Left cardiac atrium (tissue), 4 donors: Measurements from ENCODE around the gene NANOS2. TPM values are rescaled to one million over a fixed set of nuclear protein-coding genes. Genes with fewer than 3 reads are reported as not detected.
"Not testable (repeated sequence)": the region's sequence is repeated elsewhere in the genome, so short reads cannot be mapped to it uniquely, and the experiment has no call there.

Experiments used
- ATAC-seq, 2 donors: fragments of 200-7000 bp; cut with Tn5 transposase; one replicate each; pipeline ENCODE4 v1.9.1; 2020; ENCODE audit warnings: mild to moderate bottlenecking in 2 of 2, moderate library complexity in 2 of 2
- DNase-seq: peaks from one replicate; pipeline ENCODE4 v3.0.0-alpha.2; 2020
- intact Hi-C, 2 donors: fragments of 100-400 bp; cut with DNase I; formaldehyde crosslinking; loops; one replicate each; pipeline versions ENCODE4 v1.14.1 to v1.15.1; 2022 to 2023
- total RNA-seq, 2 donors: library from RNA; stranded (reverse); fragmentation: NEBNext Ultra II Directional; extraction: Animal tissue kit (Norgen Biotek cat#: 25700); gene quantifications; one replicate each; pipeline ENCODE4 v1.2.1, GENCODE V29; 2021
- donor health status: DM: no; HTN: yes; CAD: no.
- donor health status: DM: no; HTN: yes; CAD: no; lungs with severe emphysema.
- donor health status: DM: yes; HTN: yes; CAD: no.
- donor health status: Dilated cardiomyopathy.

NANOS2 gene
- total RNA-seq, 2 donors from 2014 or later: not detected

- intact Hi-C loops: no loop called here
- DNase-seq (no peak), ATAC-seq (no peak)
Observed at GRCh38 chr19:45881082-45881908, 33.3 kb downstream of the NANOS2 start.

GRCh38 chr19:45879971-45880370 is 34.6 kb downstream of the NANOS2 start:
- intact Hi-C loops: no loop called here
- ATAC-seq (no peak), DNase-seq (no peak)

DNA sequence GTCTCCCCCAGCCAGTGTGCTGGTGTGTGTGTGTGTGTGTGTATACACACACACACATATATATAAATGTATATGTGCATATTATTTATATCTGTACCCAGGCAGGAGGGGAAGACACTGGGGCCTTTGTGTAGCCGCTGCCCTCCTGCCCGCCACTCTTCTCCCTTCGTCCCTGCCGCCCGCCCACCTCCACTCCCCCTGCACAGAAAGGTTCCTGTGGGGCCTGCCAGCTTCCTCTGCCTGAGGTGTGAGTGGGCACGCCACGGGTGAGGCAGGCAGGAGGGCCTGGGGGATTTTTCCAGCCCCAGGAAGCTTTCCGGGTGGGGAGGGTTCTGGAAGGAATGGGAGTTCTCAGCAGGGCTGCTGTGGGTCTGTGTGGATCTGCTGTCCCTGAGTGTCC is 35.5 kb downstream of the NANOS2 start:
- no peak for ATAC-seq
- intact Hi-C loops: no loop called here
- DNase-seq: no peak

DNA sequence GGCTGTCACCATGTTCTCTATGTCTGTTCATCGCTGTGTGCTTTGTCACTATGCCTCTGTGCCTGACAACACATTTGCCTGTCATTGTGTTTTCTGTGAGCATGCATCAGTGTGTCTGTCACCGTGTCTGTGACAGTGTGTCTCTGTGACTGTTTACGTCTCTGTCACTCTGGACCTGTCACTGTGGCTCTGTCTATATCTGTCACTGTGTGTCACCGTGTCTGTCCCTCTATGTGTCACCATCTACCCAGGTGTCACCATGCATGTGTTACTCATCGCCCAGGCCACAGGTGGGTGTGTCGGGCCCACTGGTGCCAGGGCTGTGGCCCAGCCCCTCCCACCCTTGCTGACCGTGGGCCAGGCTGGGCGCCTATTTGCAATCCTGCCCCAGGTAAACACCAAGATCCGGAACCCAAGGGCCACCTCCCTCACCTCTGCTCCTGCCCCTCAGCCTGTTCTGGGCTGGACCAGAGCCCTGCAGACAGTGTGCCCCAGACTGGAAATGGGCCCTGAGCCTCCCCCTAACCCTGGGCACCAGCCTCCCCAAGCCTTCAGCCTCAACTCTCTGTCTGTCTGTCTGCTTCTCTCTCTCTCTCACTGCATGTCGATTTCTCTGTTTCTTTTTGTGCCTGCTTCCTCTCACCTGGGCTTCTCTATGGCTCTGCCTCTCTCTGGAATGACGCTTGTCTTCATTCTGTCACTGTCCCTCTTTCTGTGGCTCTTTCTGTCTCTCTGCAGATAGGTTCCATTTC is 36.4 kb downstream of the NANOS2 start:
- DNase-seq (no peak), ATAC-seq (peak in 1 of 2 donors; percentile 56)
- intact Hi-C loops: no loop called here

GRCh38 chr19:45876411-45877197 is 38.0 kb downstream of the NANOS2 start:
- DNase-seq (peak; percentile 59), ATAC-seq (peak; percentile 40 to 69)
- intact Hi-C loops: no loop called here

DNA sequence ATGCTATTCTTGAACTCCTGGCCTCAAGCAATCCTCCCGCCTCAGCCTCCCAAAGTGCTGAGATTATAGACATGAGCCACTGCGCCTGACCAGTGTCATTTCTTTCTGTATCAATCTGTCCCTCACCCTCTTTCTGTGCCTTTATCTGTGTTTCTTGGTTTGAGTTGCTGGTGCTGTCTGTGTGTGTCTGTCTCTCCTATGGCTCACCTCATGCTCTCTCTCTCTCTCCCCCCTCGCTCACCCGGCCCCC is 38.5 kb downstream of the NANOS2 start:
- intact Hi-C loops: no loop called here
- ATAC-seq (peak; percentile 6 to 13), DNase-seq (no peak)

GRCh38 chr19:45874620-45874966 is 40.0 kb downstream of the NANOS2 start:
- intact Hi-C loops: no loop called here
- no peak for ATAC-seq
- DNase-seq: no peak

DNA sequence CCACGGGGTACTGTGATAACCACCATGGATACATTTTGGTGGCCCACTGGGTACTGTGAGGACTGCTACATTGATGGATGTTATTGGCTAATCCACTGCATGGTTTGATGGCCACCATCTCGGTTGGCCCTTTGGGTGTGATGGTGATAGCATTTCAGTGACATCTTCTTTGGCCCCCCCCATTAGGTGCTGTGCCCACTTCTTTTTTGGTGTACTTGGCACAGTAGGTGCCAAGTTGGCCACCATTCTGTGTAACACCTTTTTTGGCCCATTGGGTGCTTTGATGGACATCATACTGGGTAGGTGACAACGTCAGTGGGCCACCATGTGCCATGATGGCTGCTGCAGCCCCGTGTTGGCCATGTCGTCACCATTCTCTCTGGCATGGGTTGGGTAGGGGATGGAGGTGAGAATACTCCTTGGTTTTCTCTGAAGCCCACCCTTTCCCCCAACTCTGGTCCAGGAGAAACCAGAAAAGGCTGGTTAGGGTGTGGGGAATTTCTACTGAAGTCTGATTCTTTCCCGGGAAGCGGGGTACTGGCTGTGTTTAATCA is 41.3 kb downstream of the NANOS2 start:
- DNase-seq: no peak
- ATAC-seq: no peak
- intact Hi-C loops: no loop called here

DNA sequence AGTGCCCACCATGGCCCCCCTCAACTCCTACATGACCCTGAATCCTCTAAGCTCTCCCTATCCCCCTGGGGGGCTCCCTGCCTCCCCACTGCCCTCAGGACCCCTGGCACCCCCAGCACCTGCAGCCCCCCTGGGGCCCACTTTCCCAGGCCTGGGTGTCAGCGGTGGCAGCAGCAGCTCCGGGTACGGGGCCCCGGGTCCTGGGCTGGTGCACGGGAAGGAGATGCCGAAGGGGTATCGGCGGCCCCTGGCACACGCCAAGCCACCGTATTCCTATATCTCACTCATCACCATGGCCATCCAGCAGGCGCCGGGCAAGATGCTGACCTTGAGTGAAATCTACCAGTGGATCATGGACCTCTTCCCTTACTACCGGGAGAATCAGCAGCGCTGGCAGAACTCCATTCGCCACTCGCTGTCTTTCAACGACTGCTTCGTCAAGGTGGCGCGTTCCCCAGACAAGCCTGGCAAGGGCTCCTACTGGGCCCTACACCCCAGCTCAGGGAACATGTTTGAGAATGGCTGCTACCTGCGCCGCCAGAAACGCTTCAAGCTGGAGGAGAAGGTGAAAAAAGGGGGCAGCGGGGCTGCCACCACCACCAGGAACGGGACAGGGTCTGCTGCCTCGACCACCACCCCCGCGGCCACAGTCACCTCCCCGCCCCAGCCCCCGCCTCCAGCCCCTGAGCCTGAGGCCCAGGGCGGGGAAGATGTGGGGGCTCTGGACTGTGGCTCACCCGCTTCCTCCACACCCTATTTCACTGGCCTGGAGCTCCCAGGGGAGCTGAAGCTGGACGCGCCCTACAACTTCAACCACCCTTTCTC is 42.3 kb downstream of the NANOS2 start:
- DNase-seq: no peak
- intact Hi-C loops: no loop called here
- no peak for ATAC-seq

- intact Hi-C loops: no loop called here
- DNase-seq (no peak), ATAC-seq (no peak)
Observed at GRCh38 chr19:45870798-45871197, 43.8 kb downstream of the NANOS2 start.

DNA sequence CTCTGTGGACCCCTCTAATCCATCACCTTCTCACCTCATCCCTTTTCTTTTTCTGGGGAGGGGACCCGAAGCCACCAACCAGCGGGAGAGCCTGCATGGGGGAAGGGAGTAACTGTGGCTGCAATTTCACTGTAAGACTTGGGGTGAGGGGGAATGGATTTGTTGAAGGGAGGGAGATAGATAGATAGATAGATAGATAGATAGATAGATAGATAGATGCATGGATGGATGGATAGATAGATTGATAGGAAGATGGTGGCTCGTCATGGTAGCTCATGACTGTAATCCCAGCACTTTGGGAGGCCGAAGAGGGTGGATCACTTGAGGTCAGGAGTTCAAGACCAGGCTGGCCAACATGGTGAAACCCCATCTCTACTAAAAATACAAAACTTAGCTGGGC is 47.3 kb downstream of the NANOS2 start:
- DNase-seq, ATAC-seq, intact Hi-C loops: not testable (repeated sequence)

DNA sequence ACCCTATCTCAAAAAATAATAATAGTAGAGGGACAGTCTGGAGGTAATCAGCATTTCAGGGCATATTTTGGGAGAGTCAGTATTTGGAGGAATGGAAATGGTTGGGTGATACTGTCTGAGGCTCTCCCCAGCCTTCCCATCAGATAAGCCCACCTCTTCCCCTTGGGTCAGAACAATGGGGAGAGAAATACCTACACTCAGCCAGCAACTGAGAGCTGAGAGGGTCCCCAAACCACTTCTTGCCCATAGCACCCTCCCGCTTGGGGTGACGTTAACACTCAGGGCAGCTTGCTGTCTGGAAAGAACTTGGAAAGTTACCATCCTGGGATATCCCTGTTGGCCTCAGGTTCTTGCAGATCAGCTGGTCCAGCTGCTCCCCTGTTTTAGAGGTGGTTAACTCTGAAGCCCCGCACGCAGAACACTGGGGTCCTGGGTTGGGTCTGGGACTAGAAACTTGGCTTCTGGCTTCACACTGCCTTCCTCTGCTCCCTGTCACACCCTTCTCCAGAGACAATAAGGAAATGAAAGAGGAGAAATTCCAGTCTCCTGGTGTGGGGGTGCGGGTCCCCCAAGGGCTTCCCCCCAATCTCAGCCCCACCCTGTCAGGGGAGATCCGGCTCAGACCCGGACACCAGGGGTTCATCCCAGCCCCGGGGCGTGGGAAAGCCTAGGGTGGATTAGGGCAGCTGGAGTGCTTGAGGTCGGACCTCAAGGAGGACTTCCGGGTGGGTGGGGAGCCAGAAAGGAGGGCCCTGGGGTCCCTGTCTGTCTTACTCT is 48.0 kb downstream of the NANOS2 start:
- ATAC-seq (no peak), DNase-seq (peak; percentile 12)
- intact Hi-C loops: no loop called here

DNA sequence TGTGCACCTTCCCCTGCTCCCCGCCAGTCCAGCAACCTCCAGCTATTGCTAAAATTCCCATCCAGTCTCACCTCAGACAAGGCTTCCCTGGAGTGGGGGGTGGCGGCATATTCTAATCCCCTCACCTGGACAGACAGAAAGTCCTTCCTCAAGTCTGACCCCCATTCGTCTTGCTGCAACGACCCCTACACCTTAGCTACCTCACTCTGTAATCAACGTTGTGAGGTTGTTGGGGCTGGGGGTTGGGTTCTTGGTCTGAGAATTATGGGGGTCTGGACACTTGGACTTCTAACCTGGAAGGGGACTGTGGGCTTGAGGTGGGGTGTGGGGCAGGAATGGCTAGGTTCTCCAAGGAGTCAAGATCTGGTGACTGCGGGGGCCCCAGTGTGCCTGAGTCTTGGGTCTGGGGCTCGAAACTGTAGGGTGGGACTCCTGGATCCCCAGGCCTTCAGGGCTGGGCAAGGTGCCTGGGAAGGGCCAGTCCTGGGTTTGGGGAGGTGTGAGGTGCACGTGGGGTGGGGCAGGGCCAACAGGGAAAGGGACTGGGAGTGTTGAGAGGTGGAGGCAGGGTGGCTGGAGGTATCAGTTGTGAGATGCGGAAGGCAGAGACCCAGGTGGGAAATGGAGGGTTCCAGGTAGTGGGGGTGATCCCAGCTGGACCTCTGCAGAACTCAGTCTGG is 49.2 kb downstream of the NANOS2 start:
- ATAC-seq (no peak), DNase-seq (no peak)
- intact Hi-C loops: no loop called here

GRCh38 chr19:45864629-45865082 is 49.9 kb downstream of the NANOS2 start:
- ATAC-seq (no peak), DNase-seq (no peak)
- intact Hi-C loops: no loop called here

DNA sequence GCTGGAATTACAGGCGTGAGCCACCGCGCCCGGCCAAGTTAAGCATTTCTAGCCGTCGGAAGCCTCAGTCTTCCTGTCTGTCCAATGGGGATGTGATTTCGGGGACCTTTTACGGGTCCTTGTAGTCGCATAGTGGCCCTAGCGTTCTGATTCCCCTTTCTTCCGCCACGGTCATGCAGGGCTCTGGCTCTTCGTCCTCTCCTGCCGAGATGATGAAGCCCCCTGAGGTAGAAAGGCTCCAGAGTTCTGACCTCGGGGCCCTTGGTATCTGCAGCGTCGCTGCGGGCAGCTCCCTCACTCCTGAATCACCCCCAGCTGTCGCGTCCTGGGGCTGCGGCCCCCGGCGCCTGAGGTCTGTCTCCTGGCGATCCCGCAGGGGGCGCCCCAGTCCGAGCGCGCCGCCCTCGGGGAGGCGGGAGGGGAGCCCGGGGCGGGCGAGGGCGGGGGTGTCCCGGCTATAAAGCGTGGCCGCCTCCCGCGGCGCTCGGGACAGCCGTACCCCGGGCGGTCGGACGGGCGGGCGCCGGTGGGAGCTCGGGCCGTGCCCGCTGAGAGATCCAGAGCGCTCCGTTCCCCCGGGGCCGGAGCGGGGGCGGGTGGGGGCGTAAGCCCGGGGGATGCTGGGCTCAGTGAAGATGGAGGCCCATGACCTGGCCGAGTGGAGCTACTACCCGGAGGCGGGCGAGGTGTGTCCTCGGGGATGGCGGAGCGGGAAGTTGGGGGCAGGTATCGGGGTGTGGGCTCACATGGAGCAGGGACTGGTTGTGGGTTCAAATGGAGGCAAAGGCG is 50.5 kb downstream of the NANOS2 start, which contains the start of gene FOXA3:
Gene FOXA3, plus strand, starts transcription at position 487 of the 789 bp plus-strand sequence. Its CDS starts 131 bp downstream, at position 618.
- ATAC-seq (peak; percentile 18 to 59), DNase-seq (peak; percentile 56)

DNA sequence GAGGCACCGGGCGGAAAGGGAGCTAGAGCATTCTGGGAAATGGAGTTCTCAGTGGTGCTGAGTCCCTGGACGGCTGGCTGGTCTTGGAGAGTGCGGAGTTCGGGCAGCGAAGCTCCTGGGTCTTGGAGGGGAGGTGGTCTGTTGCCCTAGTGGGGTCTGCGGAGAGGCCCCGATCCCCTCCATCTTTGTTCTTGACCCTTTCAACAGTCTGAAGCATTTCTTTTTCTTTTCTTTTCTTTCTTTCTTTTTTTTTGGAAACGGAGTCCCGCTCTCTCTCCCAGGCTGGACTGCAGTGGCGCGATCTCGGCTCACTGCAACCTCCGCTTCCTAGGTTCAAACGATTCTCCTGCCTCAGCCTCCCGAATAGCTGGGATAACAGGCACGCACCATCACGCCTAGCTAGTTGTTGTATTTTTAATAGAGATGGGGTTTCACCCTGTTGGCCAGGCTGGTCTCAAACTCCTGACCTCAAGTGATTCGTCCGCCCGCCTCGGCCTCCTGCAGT is 51.2 kb downstream of the NANOS2 start:
- intact Hi-C loops: no loop called here
- DNase-seq (no peak), ATAC-seq (no peak)

More for the DNA sequence above, 50.5 kb downstream of the NANOS2 start, which contains the start of gene FOXA3:
- intact Hi-C loops: no loop called here
